Stimulated activated naive CD8-positive, alpha-beta T cell treated with anti-CD3 and anti-CD28 coated beads, Interleukin-15, amount 100 ng/mL, for 72 hours (primary cell): ENCODE data around the gene CYSTM1.

Experiments used
- ATAC-seq: fragments of 150-1000 bp; cut with Tn5 transposase; 2 replicates; pipeline ENCODE4 v1.10.0; 2021; ENCODE audit warnings: mild to moderate bottlenecking, moderate library complexity
- DNase-seq, 2 donors: peaks; one replicate each; pipeline ENCODE4 v3.0.0; 2021 to 2022
- H3K27ac Mint-ChIP-seq, 2 donors: one replicate each; pipeline ENCODE4 v1.8.0; 2022; ENCODE audit warnings: mild to moderate bottlenecking in 2 of 2, mixed read lengths in 2 of 2, moderate library complexity in 2 of 2
- H3K27me3 Mint-ChIP-seq: one replicate; pipeline ENCODE4 v1.8.0; 2022; ENCODE audit warnings: mixed read lengths
- H3K4me1 Mint-ChIP-seq: one replicate; pipeline ENCODE4 v1.8.0; 2022; ENCODE audit warnings: mild to moderate bottlenecking, mixed read lengths
- H3K4me3 Mint-ChIP-seq, 2 donors: one replicate each; pipeline ENCODE4 v1.8.0; 2022; ENCODE audit warnings: mild to moderate bottlenecking in 2 of 2, mixed read lengths in 2 of 2, moderate library complexity in 1 of 2
- H3K9me3 Mint-ChIP-seq, 2 donors: one replicate each; pipeline ENCODE4 v1.8.0; 2022; ENCODE audit warnings: mixed read lengths in 2 of 2

The CYSTM1 gene

GRCh38 chr5:140159014-140159927, 15.7 kb upstream of the CYSTM1 start:
- ATAC-seq = no peak
- Mint-ChIP-seq H3K27ac (no peak overlapping the region), H3K4me3 (no peak overlapping the region), H3K9me3 (no peaks in the 10 kb centered on the region), H3K27me3 (no peaks in the 10 kb centered on the region), H3K4me1 (peaks cover 7% of the 10 kb centered on the region)
- no peak for DNase-seq

DNA sequence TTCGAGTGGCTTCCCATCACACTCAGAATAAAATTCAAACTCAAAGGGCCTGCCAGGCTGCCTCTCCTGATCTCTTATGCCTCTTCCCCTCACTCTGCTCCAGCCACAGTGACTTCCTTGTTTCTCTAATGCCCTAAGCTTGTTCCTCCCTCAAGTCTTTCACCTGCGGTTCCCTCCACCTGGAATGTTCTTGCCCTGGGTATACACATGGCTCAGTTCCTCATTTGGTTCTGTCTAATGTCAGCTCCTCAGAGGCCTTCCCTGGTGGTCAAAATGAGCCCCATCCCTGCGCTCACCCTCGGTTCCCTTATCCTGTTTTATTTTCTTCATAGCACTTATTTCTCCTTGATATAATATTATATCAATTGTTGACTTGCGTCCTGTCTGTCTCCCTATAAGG, 12.7 kb upstream of the CYSTM1 start:
- Mint-ChIP-seq H3K9me3 (no peaks in the 10 kb centered on the region), H3K27ac (no peak overlapping the region), H3K4me1 (peaks cover 2% of the 10 kb centered on the region), H3K27me3 (no peaks in the 10 kb centered on the region), H3K4me3 (no peak overlapping the region)
- ATAC-seq (no peak), DNase-seq (no peak)

DNA sequence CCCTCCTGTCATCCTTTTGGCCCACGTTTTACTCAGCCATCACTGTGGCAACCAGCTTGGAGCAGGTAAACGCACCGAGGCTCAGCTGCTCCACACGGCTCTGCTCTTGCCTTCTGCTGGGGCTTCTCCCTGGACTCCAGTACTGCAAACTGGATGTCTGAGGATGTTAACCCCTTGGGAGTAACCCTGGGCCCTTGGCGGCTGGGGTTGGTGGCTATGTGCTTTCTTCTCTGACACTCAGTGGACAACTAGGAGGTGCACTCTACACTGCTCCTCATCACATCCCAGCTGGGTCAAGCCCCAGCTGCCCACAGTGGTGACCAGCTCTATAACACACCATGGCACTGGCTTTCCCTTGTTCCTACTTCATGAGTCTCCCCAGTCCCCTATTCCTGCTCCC, 12.2 kb upstream of the CYSTM1 start:
- DNase-seq = no peak
- no peak for ATAC-seq
- Mint-ChIP-seq H3K4me1 (no peaks in the 10 kb centered on the region), H3K4me3 (no peak overlapping the region), H3K27me3 (no peaks in the 10 kb centered on the region), H3K9me3 (no peaks in the 10 kb centered on the region), H3K27ac (no peak overlapping the region)

GRCh38 chr5:140165101-140165922, 9.7 kb upstream of the CYSTM1 start:
- Mint-ChIP-seq H3K9me3 (no peaks in the 10 kb centered on the region), H3K27ac (no peak overlapping the region), H3K4me3 (no peak overlapping the region), H3K4me1 (no peaks in the 10 kb centered on the region), H3K27me3 (no peaks in the 10 kb centered on the region)
- DNase-seq (no peak), ATAC-seq (no peak)

- no peak overlapping the region for H3K4me3 Mint-ChIP-seq
- DNase-seq (no peak), ATAC-seq (no peak)
- H3K27me3 Mint-ChIP-seq = no peaks in the 10 kb centered on the region
- H3K4me1 Mint-ChIP-seq = no peaks in the 10 kb centered on the region
- no peak overlapping the region for H3K27ac Mint-ChIP-seq
- H3K9me3 Mint-ChIP-seq = no peaks in the 10 kb centered on the region
Observed at GRCh38 chr5:140165923-140166270, 9.1 kb upstream of the CYSTM1 start.

DNA sequence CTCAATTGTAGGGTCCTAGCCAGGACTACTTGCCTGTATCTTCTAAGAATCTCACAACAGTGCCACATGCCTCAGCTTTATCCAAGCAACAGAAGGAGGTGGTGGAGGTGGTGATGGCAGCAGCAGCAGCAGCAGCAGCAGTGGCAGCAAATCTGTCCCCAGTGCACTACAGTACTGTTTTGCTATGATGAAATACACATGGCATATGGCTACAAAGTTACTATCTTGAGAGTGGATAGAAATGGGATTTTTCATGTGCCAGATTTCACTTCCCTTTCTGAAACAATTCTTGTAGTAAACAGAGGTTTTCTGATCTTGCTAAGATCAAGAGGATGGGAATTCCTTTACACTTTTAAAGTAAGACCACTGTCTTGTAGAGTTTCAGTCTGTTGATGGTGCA, 8.1 kb upstream of the CYSTM1 start:
- no peak overlapping the region for H3K27ac Mint-ChIP-seq
- H3K4me3 Mint-ChIP-seq = no peak overlapping the region
- no peaks in the 10 kb centered on the region for H3K9me3 Mint-ChIP-seq
- H3K27me3 Mint-ChIP-seq = no peaks in the 10 kb centered on the region
- no peak for DNase-seq
- ATAC-seq = no peak
- H3K4me1 Mint-ChIP-seq = no peaks in the 10 kb centered on the region

DNA sequence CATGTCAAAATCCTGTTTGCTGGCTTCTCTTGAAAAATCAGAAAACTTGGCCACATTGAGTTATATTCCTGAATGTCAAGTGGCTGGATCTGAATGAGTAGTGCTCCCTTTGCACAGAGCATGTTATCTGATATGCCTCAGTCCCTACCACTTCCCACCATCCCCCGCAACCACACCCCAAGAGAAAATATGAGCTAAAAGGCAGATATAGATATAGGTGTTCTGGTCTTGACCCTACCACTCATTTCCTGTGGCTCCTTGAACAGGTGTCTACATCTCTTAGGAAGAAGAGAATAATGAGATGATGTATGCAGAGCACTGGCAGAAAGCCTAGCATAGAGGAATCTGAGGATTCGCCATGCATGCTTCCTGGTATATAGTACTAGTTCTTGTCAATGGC, 6.6 kb upstream of the CYSTM1 start:
- ATAC-seq (no peak), DNase-seq (no peak)
- Mint-ChIP-seq H3K4me3 (no peak overlapping the region), H3K9me3 (no peaks in the 10 kb centered on the region), H3K27ac (peak overlapping the region in 1 of 2 donors; percentile 64), H3K4me1 (no peaks in the 10 kb centered on the region), H3K27me3 (no peaks in the 10 kb centered on the region)

GRCh38 chr5:140169410-140169809, 5.6 kb upstream of the CYSTM1 start:
- DNase-seq = no peak
- H3K4me1 Mint-ChIP-seq = peaks cover 5% of the 10 kb centered on the region
- ATAC-seq = no peak
- no peak overlapping the region for H3K4me3 Mint-ChIP-seq
- H3K27me3 Mint-ChIP-seq = no peaks in the 10 kb centered on the region
- H3K9me3 Mint-ChIP-seq = no peaks in the 10 kb centered on the region
- no peak overlapping the region for H3K27ac Mint-ChIP-seq

GRCh38 chr5:140172483-140172882, 2.5 kb upstream of the CYSTM1 start:
- H3K4me1 Mint-ChIP-seq = peaks cover 16% of the 10 kb centered on the region
- ATAC-seq = no peak
- no peak for DNase-seq
- peaks cover 7% of the 10 kb centered on the region for H3K27me3 Mint-ChIP-seq
- H3K9me3 Mint-ChIP-seq = no peaks in the 10 kb centered on the region
- H3K27ac Mint-ChIP-seq = no peak overlapping the region
- H3K4me3 Mint-ChIP-seq = no peak overlapping the region

GRCh38 chr5:140174014-140174413, 974 bp upstream of the CYSTM1 start:
- Mint-ChIP-seq H3K27me3 (peaks cover 7% of the 10 kb centered on the region), H3K9me3 (no peaks in the 10 kb centered on the region), H3K4me1 (peaks cover 16% of the 10 kb centered on the region), H3K4me3 (peak overlapping the region; percentile 97 to 98), H3K27ac (no peak overlapping the region)
- ATAC-seq = no peak
- DNase-seq = no peak

GRCh38 chr5:140175367-140176030, 511 bp downstream of the CYSTM1 start:
- no peaks in the 10 kb centered on the region for H3K9me3 Mint-ChIP-seq
- peaks cover 7% of the 10 kb centered on the region for H3K27me3 Mint-ChIP-seq
- H3K4me3 Mint-ChIP-seq = peak overlapping the region; percentile 97 to 98
- peaks cover 16% of the 10 kb centered on the region for H3K4me1 Mint-ChIP-seq
- ATAC-seq (peak; percentile 78), DNase-seq (peak; percentile 67 to 75)
- peak overlapping the region; percentile 88 to 93 for H3K27ac Mint-ChIP-seq

GRCh38 chr5:140176031-140176387, 1.0 kb downstream of the CYSTM1 start:
- H3K9me3 Mint-ChIP-seq = no peaks in the 10 kb centered on the region
- H3K4me1 Mint-ChIP-seq = peaks cover 16% of the 10 kb centered on the region
- H3K27ac Mint-ChIP-seq = peak overlapping the region; percentile 88 to 93
- peaks cover 7% of the 10 kb centered on the region for H3K27me3 Mint-ChIP-seq
- DNase-seq = no peak
- peak overlapping the region; percentile 93 to 98 for H3K4me3 Mint-ChIP-seq
- ATAC-seq = no peak

- peaks cover 7% of the 10 kb centered on the region for H3K27me3 Mint-ChIP-seq
- H3K9me3 Mint-ChIP-seq = no peaks in the 10 kb centered on the region
- ATAC-seq (no peak), DNase-seq (no peak)
- peaks cover 16% of the 10 kb centered on the region for H3K4me1 Mint-ChIP-seq
- H3K4me3 Mint-ChIP-seq = no peak overlapping the region
- no peak overlapping the region for H3K27ac Mint-ChIP-seq
Observed at GRCh38 chr5:140178086-140178410, 3.1 kb downstream of the CYSTM1 start.

DNA sequence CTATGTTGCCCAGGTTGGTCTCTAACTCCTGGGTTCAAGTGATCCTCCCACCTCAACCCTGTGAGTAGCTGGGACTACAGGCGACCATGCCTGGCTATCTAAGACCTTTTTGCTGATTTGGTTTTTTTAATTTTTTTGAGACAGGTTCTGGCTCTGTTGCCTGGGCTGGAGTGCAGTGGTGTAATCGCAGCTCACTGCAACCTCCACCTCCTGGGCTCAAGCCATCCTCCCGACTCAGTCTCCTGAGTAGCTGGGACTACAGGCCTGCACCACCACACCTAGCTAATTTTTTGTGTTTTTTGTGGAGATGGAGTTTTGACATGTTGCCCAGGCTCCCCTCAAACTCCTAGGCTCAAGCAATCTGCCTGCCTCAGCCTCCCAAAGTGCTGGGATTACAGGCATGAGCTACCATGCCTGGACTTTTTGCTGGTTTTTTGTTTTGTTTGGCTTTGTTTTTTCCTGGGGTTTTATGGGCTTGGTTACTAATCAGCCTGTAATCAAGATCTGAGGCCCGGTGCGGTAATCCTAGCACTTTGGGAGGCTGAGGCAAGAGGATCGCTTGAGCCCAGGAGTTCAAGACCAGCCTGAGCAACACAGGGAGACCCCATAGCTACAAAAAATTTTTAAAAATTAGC, 3.6 kb downstream of the CYSTM1 start:
- no peaks in the 10 kb centered on the region for H3K9me3 Mint-ChIP-seq
- ATAC-seq = no peak
- no peak overlapping the region for H3K4me3 Mint-ChIP-seq
- H3K4me1 Mint-ChIP-seq = peaks cover 16% of the 10 kb centered on the region
- no peak overlapping the region for H3K27ac Mint-ChIP-seq
- peaks cover 7% of the 10 kb centered on the region for H3K27me3 Mint-ChIP-seq
- no peak for DNase-seq

GRCh38 chr5:140181002-140181483, 6.1 kb downstream of the CYSTM1 start:
- no peak for DNase-seq
- no peaks in the 10 kb centered on the region for H3K9me3 Mint-ChIP-seq
- H3K27ac Mint-ChIP-seq = no peak overlapping the region
- H3K4me1 Mint-ChIP-seq = peaks cover 2% of the 10 kb centered on the region
- peaks cover under 1% of the 10 kb centered on the region for H3K27me3 Mint-ChIP-seq
- no peak for ATAC-seq
- no peak overlapping the region for H3K4me3 Mint-ChIP-seq
